Activated CD8-positive, alpha-beta T cell treated with anti-CD3 and anti-CD28 coated beads, Interleukin-2, amount 10 ng/mL, durations not matched to agents 7 days and 5 days (primary cell): Measurements from ENCODE around the gene LIM2. TPM values are rescaled to one million over a fixed set of nuclear protein-coding genes. Genes with fewer than 3 reads are reported as not detected.

Experiments
- ATAC-seq: fragments of 150-1000 bp; cut with Tn5 transposase; one replicate; pipeline ENCODE4 v1.10.0; 2021; ENCODE audit warnings: moderate library complexity
- CTCF ChIA-PET: fragments of 350-600 bp; sonication (Branson Sonifier 250); formaldehyde crosslinking; loops from one replicate; lab custom pipeline; 2021; ENCODE audit warnings: antibody characterized with exemption; lab: Charles Lee
- POLR2A ChIA-PET: fragments of 350-600 bp; sonication (Branson Sonifier 250); formaldehyde crosslinking; loops from one replicate; lab custom pipeline; 2021; ENCODE audit warnings: antibody characterized with exemption; lab: Charles Lee
- DNase-seq: peaks from one replicate; pipeline ENCODE4 v3.0.0-alpha.2; 2020
- H3K27ac Mint-ChIP-seq: one replicate; pipeline ENCODE4 v1.8.0; 2021; ENCODE audit warnings: mild to moderate bottlenecking, mixed read lengths
- H3K27me3 Mint-ChIP-seq: one replicate; pipeline ENCODE4 v1.8.0; 2021; ENCODE audit warnings: low read depth, mixed read lengths
- H3K36me3 Mint-ChIP-seq: one replicate; pipeline ENCODE4 v1.8.0; 2021; ENCODE audit warnings: low read depth, mixed read lengths
- H3K4me1 Mint-ChIP-seq: one replicate; pipeline ENCODE4 v1.8.0; 2021; ENCODE audit warnings: low read depth, mixed read lengths
- H3K4me3 Mint-ChIP-seq: one replicate; pipeline ENCODE4 v1.8.0; 2021; ENCODE audit warnings: mild to moderate bottlenecking, mixed read lengths
- H3K9me3 Mint-ChIP-seq: one replicate; pipeline ENCODE4 v1.8.0; 2022; ENCODE audit warnings: mixed read lengths; ENCODE audit not compliant: insufficient read depth
- total RNA-seq, 2 experiments: library from RNA; stranded (reverse); gene quantifications; one replicate each; pipeline ENCODE4 v1.2.3, GENCODE V29; 2021

The LIM2 gene
- total RNA-seq, 2 experiments from 2014 or later, result not detected

GRCh38 chr19:51365965-51366388, 21.8 kb downstream of the LIM2 start, which contains the start of gene ETFB:
TSS of gene ETFB (minus strand) at chr19:51366388. CDS start at chr19:51366326, 62 bp downstream.
- Mint-ChIP-seq H3K4me3 (peak within 1 kb of the TSS; percentile 96), H3K9me3 (no peaks in the 10 kb centered on the region), H3K27ac (peak within 1 kb of the TSS; percentile 94), H3K27me3 (no peaks in the 10 kb centered on the region), H3K4me1 (peaks cover 81% of the 10 kb centered on the region), H3K36me3 (peaks cover 41% of the 10 kb centered on the region)
- POLR2A ChIA-PET, result interaction anchor here (1.0 to 2.8 kb wide), 4 partner anchors 10 to 33 kb away, joined by 3 to 18 read pairs (median 8); partner anchors contain the start of gene VSIG10L
- no peak for DNase-seq
- no peak for ATAC-seq
- CTCF ChIA-PET, result interaction anchor here (0.8 to 3.3 kb wide), 7 partner anchors 22 to 107 kb away, joined by 3 to 27 read pairs (median 5); no protein-coding TSS in a partner anchor

- no peaks in the 10 kb centered on the region for H3K9me3 Mint-ChIP-seq
- H3K27ac Mint-ChIP-seq, result peak overlapping the region; percentile 94
- H3K4me1 Mint-ChIP-seq, result peaks cover 76% of the 10 kb centered on the region
- H3K27me3 Mint-ChIP-seq, result no peaks in the 10 kb centered on the region
- peaks cover 37% of the 10 kb centered on the region for H3K36me3 Mint-ChIP-seq
- ChIA-PET POLR2A (interaction anchor here (0.6 to 2.8 kb wide), 6 partner anchors 10 to 33 kb away, joined by 3 to 18 read pairs (median 4); partner anchors contain the start of gene VSIG10L), CTCF (interaction anchor here (0.6 to 3.3 kb wide), 12 partner anchors 11 to 107 kb away, joined by 3 to 27 read pairs (median 4); no protein-coding TSS in a partner anchor)
- peak; percentile 44 for DNase-seq
- H3K4me3 Mint-ChIP-seq, result peak overlapping the region; percentile 96
- ATAC-seq, result peak; percentile 8
Observed at GRCh38 chr19:51365211-51365964, 22.4 kb downstream of the LIM2 start.

- Mint-ChIP-seq H3K27ac (peak overlapping the region; percentile 66), H3K4me3 (peak overlapping the region; percentile 49), H3K36me3 (peaks cover 33% of the 10 kb centered on the region), H3K4me1 (peaks cover 70% of the 10 kb centered on the region), H3K27me3 (no peaks in the 10 kb centered on the region), H3K9me3 (no peaks in the 10 kb centered on the region)
- ChIA-PET POLR2A (interaction anchor here (0.7 to 2.8 kb wide), 4 partner anchors 8 to 31 kb away, joined by 3 to 12 read pairs (median 7); partner anchors contain the start of genes NKG7 and VSIG10L), CTCF (interaction anchor here (1.0 to 3.3 kb wide), 6 partner anchors 10 to 77 kb away, joined by 3 to 27 read pairs (median 5); partner anchors contain the start of gene VSIG10L)
- DNase-seq (no peak), ATAC-seq (no peak)
Observed at GRCh38 chr19:51364200-51365106, 23.3 kb downstream of the LIM2 start.

GRCh38 chr19:51361239-51361638, 26.5 kb downstream of the LIM2 start:
- DNase-seq (no peak), ATAC-seq (no peak)
- Mint-ChIP-seq H3K9me3 (no peaks in the 10 kb centered on the region), H3K4me1 (peaks cover 62% of the 10 kb centered on the region), H3K27me3 (no peaks in the 10 kb centered on the region), H3K27ac (no peak overlapping the region), H3K36me3 (peaks cover 28% of the 10 kb centered on the region), H3K4me3 (no peak overlapping the region)
- ChIA-PET POLR2A (interaction anchor here (1.3 to 2.7 kb wide), 2 partner anchors 11 to 34 kb away, joined by 3 to 10 read pairs; partner anchors contain the start of gene NKG7), CTCF (no interaction called here)

- no peak for DNase-seq
- ATAC-seq, result no peak
- H3K9me3 Mint-ChIP-seq, result no peaks in the 10 kb centered on the region
- H3K4me1 Mint-ChIP-seq, result peaks cover 64% of the 10 kb centered on the region
- H3K27ac Mint-ChIP-seq, result no peak overlapping the region
- CTCF ChIA-PET, result interaction anchor here (0.9 to 1.7 kb wide), 6 partner anchors 10 to 80 kb away, joined by 3 to 6 read pairs (median 4); no protein-coding TSS in a partner anchor
- POLR2A ChIA-PET, result interaction anchor here (1.0 kb wide), 1 partner anchor 36 kb away, joined by 5 read pairs; no protein-coding TSS in a partner anchor
- H3K4me3 Mint-ChIP-seq, result no peak overlapping the region
- no peaks in the 10 kb centered on the region for H3K27me3 Mint-ChIP-seq
- H3K36me3 Mint-ChIP-seq, result peaks cover 26% of the 10 kb centered on the region
Observed at GRCh38 chr19:51359294-51359693, 28.5 kb downstream of the LIM2 start.

- Mint-ChIP-seq H3K4me3 (no peak overlapping the region), H3K27me3 (no peaks in the 10 kb centered on the region), H3K36me3 (peaks cover 25% of the 10 kb centered on the region), H3K4me1 (peaks cover 55% of the 10 kb centered on the region), H3K27ac (no peak overlapping the region), H3K9me3 (no peaks in the 10 kb centered on the region)
- CTCF ChIA-PET, result no interaction called here
- POLR2A ChIA-PET, result no interaction called here
- no peak for ATAC-seq
- no peak for DNase-seq
Observed at GRCh38 chr19:51357952-51358351, 29.8 kb downstream of the LIM2 start.

GRCh38 chr19:51356159-51356801, 31.5 kb downstream of the LIM2 start:
- Mint-ChIP-seq H3K27me3 (no peaks in the 10 kb centered on the region), H3K4me1 (peaks cover 41% of the 10 kb centered on the region), H3K9me3 (no peaks in the 10 kb centered on the region), H3K4me3 (no peak overlapping the region), H3K27ac (peak overlapping the region; percentile 30), H3K36me3 (peaks cover 31% of the 10 kb centered on the region)
- ChIA-PET POLR2A (interaction anchor here (0.9 to 1.7 kb wide), 3 partner anchors 9 to 1271 kb away, joined by 3 to 4 read pairs (median 3); partner anchors contain the start of gene NKG7), CTCF (interaction anchor here (0.6 to 1.2 kb wide), 3 partner anchors 38 to 51 kb away, joined by 3 read pairs; no protein-coding TSS in a partner anchor)
- ATAC-seq (no peak), DNase-seq (no peak)

GRCh38 chr19:51354742-51355148, 33.0 kb downstream of the LIM2 start:
- Mint-ChIP-seq H3K4me3 (peak overlapping the region; percentile 9), H3K9me3 (no peaks in the 10 kb centered on the region), H3K27ac (peak overlapping the region; percentile 76), H3K36me3 (peaks cover 36% of the 10 kb centered on the region), H3K4me1 (peaks cover 38% of the 10 kb centered on the region), H3K27me3 (no peaks in the 10 kb centered on the region)
- ChIA-PET POLR2A (interaction anchor here (0.7 to 1.7 kb wide), 4 partner anchors 10 to 17 kb away, joined by 3 to 6 read pairs (median 4); partner anchors contain the start of gene NKG7), CTCF (interaction anchor here (0.8 to 1.2 kb wide), 5 partner anchors 10 to 53 kb away, joined by 3 to 7 read pairs (median 5); no protein-coding TSS in a partner anchor)
- DNase-seq (peak; percentile 77), ATAC-seq (peak; percentile 94)

- H3K4me3 Mint-ChIP-seq, result no peak overlapping the region
- POLR2A ChIA-PET, result interaction anchor here (0.7 to 0.8 kb wide), 3 partner anchors 10 to 18 kb away, joined by 3 to 6 read pairs (median 3); partner anchors contain the start of gene NKG7
Observed at GRCh38 chr19:51354103-51354741, 33.6 kb downstream of the LIM2 start.

GRCh38 chr19:51352783-51353360, 34.9 kb downstream of the LIM2 start:
- no peaks in the 10 kb centered on the region for H3K27me3 Mint-ChIP-seq
- POLR2A ChIA-PET, result no interaction called here
- H3K4me3 Mint-ChIP-seq, result no peak overlapping the region
- H3K27ac Mint-ChIP-seq, result no peak overlapping the region
- peaks cover 32% of the 10 kb centered on the region for H3K36me3 Mint-ChIP-seq
- DNase-seq, result no peak
- H3K9me3 Mint-ChIP-seq, result no peaks in the 10 kb centered on the region
- CTCF ChIA-PET, result no interaction called here
- ATAC-seq, result no peak
- peaks cover 29% of the 10 kb centered on the region for H3K4me1 Mint-ChIP-seq

More at GRCh38 chr19:51354103-51354741, 33.6 kb downstream of the LIM2 start:
- H3K27me3 Mint-ChIP-seq, result no peaks in the 10 kb centered on the region
- ATAC-seq (peak; percentile 4), DNase-seq (no peak)
- peaks cover 36% of the 10 kb centered on the region for H3K36me3 Mint-ChIP-seq
- H3K9me3 Mint-ChIP-seq, result no peaks in the 10 kb centered on the region
- H3K27ac Mint-ChIP-seq, result peak overlapping the region; percentile 76
- peaks cover 34% of the 10 kb centered on the region for H3K4me1 Mint-ChIP-seq
- CTCF ChIA-PET, result interaction anchor here (0.9 to 1.2 kb wide), 4 partner anchors 10 to 44 kb away, joined by 3 to 7 read pairs (median 6); no protein-coding TSS in a partner anchor
